ENCODE data around the gene ZNF646.

The ZNF646 gene

DNA sequence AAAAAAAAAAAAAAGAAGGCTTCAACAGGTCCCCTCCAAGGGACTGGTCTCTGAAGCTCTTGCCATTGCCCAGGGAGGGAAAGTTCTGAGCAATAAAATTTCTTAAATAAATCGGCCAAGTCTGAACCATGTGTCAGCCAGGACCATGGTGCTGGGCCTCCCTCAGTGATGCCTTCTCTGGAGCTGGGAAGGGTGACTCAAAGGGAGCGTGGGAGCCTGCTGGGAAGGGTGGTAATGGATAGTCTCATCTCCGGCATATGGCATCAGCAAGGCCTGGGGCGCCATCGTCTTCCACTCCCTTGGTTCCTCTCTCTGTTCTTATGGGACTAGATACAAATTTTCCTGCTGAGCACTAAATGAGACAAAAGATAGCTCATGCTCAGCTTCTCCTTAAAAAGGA is 18.1 kb downstream of the ZNF646 start:
- TF ChIP-seq, protein P1, sequence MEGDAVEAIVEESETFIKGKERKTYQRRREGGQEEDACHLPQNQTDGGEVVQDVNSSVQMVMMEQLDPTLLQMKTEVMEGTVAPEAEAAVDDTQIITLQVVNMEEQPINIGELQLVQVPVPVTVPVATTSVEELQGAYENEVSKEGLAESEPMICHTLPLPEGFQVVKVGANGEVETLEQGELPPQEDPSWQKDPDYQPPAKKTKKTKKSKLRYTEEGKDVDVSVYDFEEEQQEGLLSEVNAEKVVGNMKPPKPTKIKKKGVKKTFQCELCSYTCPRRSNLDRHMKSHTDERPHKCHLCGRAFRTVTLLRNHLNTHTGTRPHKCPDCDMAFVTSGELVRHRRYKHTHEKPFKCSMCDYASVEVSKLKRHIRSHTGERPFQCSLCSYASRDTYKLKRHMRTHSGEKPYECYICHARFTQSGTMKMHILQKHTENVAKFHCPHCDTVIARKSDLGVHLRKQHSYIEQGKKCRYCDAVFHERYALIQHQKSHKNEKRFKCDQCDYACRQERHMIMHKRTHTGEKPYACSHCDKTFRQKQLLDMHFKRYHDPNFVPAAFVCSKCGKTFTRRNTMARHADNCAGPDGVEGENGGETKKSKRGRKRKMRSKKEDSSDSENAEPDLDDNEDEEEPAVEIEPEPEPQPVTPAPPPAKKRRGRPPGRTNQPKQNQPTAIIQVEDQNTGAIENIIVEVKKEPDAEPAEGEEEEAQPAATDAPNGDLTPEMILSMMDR (IDR thresholded peaks at IDR 0.05; ENCODE audit: low read depth, low read length, poor library complexity, severe bottlenecking): no peak
- TF ChIP-seq EZH2phosphoT487 (IDR thresholded peaks at IDR 0.05; ENCODE audit: borderline replicate concordance, low read length): no peak
- Histone ChIP-seq H3K4me1 (ENCODE audit: control insufficient read depth, low read length) (peaks cover 16% of the 10 kb centered on the region), H3K27ac (ENCODE audit: low read depth, low read length) (no peak overlapping the region), H3K9me3 (ENCODE audit: control insufficient read depth, insufficient read depth, low read length) (no peaks in the 10 kb centered on the region), H4K20me1 (ENCODE audit: control insufficient read depth, insufficient read depth, low read depth, low read length) (no peaks in the 10 kb centered on the region), H3K4me2 (ENCODE audit: low read length) (no peak overlapping the region), H3K9me2 (replicated peaks; ENCODE audit: control insufficient read depth, low read length) (no peaks in the 10 kb centered on the region), H3K4me3 (ENCODE audit: low read length) (no peak overlapping the region), H3K27me3 (ENCODE audit: control insufficient read depth, low read length) (no peaks in the 10 kb centered on the region), H3K79me2 (ENCODE audit: control insufficient read depth, low read length) (peaks cover 30% of the 10 kb centered on the region), H3F3A (ENCODE audit: control insufficient read depth, insufficient read depth) (no peaks in the 10 kb centered on the region), H3K36me3 (ENCODE audit: control insufficient read depth, low read length) (peaks cover 20% of the 10 kb centered on the region)

DNA sequence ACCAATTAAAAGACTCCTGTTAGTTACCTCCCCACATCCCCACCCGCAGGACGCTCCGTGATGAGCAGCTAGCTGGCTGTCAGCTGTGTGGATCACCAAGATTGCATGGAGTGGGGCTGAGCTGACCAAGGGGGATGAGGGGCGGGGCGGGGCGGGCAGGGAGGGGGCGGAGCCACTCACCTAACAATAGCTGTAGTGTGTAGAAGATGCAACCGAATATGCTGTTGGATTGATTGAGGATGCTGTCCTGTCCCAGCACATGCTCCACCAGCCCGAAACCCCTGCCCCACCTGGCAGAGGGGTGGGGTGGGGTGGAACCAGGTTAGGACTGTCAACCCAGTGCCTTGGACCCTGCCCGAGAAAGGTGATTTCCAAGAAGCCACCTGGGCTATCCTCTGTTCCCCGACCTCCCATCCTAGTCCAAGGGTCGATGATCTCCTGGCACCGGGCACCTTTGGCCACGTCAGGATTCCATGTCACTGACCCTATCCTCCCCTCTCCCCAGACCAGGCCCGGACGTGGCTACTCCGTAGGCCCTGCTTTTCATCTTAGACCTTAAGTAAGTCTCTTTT is 19.0 kb downstream of the ZNF646 start:
- Histone ChIP-seq H3K27me3 (ENCODE audit: control insufficient read depth, low read length) (no peaks in the 10 kb centered on the region), H3K9me3 (ENCODE audit: control insufficient read depth, insufficient read depth, low read length) (no peaks in the 10 kb centered on the region), H3F3A (ENCODE audit: control insufficient read depth, insufficient read depth) (no peaks in the 10 kb centered on the region), H3K9me2 (replicated peaks; ENCODE audit: control insufficient read depth, low read length) (no peaks in the 10 kb centered on the region), H3K4me1 (ENCODE audit: control insufficient read depth, low read length) (peaks cover 16% of the 10 kb centered on the region), H3K36me3 (ENCODE audit: control insufficient read depth, low read length) (peaks cover 20% of the 10 kb centered on the region), H3K4me3 (ENCODE audit: low read length) (peak overlapping the region; percentile 88), H3K4me2 (ENCODE audit: low read length) (peak overlapping the region; percentile 91), H3K27ac (ENCODE audit: low read depth, low read length) (no peak overlapping the region), H4K20me1 (ENCODE audit: control insufficient read depth, insufficient read depth, low read depth, low read length) (no peaks in the 10 kb centered on the region), H3K79me2 (ENCODE audit: control insufficient read depth, low read length) (peaks cover 30% of the 10 kb centered on the region)
- TF ChIP-seq, protein P1 (IDR thresholded peaks at IDR 0.05; ENCODE audit: low read depth, low read length, poor library complexity, severe bottlenecking): no peak
- no peak for TF ChIP-seq EZH2phosphoT487 (IDR thresholded peaks at IDR 0.05; ENCODE audit: borderline replicate concordance, low read length)

DNA sequence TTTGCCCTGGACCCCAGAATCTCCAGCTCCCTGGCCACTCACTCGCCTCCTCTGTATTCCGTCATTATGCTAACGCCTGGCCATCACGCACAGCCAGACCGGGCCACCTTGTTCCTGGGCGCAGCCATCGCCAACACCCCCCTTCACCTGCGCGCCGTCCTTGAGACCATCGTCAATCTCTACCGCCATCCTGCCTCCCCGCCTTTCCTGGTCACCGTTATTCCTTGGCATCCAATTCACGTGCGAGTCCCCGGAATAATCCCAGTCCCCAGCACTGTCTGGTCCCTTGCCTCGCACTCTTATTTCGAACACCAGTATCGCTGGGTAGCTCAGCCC is 19.8 kb downstream of the ZNF646 start:
- H4K20me1 ChIP-seq (ENCODE audit: control insufficient read depth, insufficient read depth, low read depth, low read length): no peaks in the 10 kb centered on the region
- peaks cover 30% of the 10 kb centered on the region for H3K79me2 ChIP-seq (ENCODE audit: control insufficient read depth, low read length)
- peak overlapping the region; percentile 91 for H3K4me2 ChIP-seq (ENCODE audit: low read length)
- TF ChIP-seq, protein P1 (IDR thresholded peaks at IDR 0.05; ENCODE audit: low read depth, low read length, poor library complexity, severe bottlenecking): no peak
- TF ChIP-seq EZH2phosphoT487 (IDR thresholded peaks at IDR 0.05; ENCODE audit: borderline replicate concordance, low read length): no peak
- peak overlapping the region; percentile 70 for H3K27ac ChIP-seq (ENCODE audit: low read depth, low read length)
- H3F3A ChIP-seq (ENCODE audit: control insufficient read depth, insufficient read depth): no peaks in the 10 kb centered on the region
- H3K9me3 ChIP-seq (ENCODE audit: control insufficient read depth, insufficient read depth, low read length): no peaks in the 10 kb centered on the region
- peak overlapping the region; percentile 88 for H3K4me3 ChIP-seq (ENCODE audit: low read length)
- H3K4me1 ChIP-seq (ENCODE audit: control insufficient read depth, low read length): peaks cover 16% of the 10 kb centered on the region
- peaks cover 16% of the 10 kb centered on the region for H3K36me3 ChIP-seq (ENCODE audit: control insufficient read depth, low read length)
- no peaks in the 10 kb centered on the region for H3K27me3 ChIP-seq (ENCODE audit: control insufficient read depth, low read length)
- H3K9me2 ChIP-seq (replicated peaks; ENCODE audit: control insufficient read depth, low read length): no peaks in the 10 kb centered on the region
